ENCODE results near the gene MYEOV. TPM values are rescaled to one million over a fixed set of nuclear protein-coding genes. Genes with fewer than 3 reads are reported as not detected.

The MYEOV gene
- polyA plus RNA-seq, 2 donors = 18.3 to 32.2 TPM

- no peaks in the 10 kb centered on the region for H3K36me3 ChIP-seq (ENCODE audit: control insufficient read depth in 2 of 2, insufficient read depth in 2 of 2, low read length in 1 of 2)
- H3K9me3 ChIP-seq (ENCODE audit: control insufficient read depth in 2 of 2, insufficient read depth in 1 of 2, low read depth in 1 of 2, low read length in 1 of 2) = peaks cover 0 to 3% of the 10 kb centered on the region in 2 donors
- WGBS, 2 donors = 90 to 91% methylated on average over 10 of the region's 10 CpGs
- no peaks in the 10 kb centered on the region for H3K27me3 ChIP-seq (ENCODE audit: control insufficient read depth in 1 of 2, insufficient read depth in 2 of 2, low read length in 2 of 2)
- no peak overlapping the region for H3K4me3 ChIP-seq (ENCODE audit: low read depth in 1 of 2, low read length in 2 of 2)
- no peak overlapping the region for H3K27ac ChIP-seq (ENCODE audit: low read depth in 2 of 2, low read length in 1 of 2)
- no peaks in the 10 kb centered on the region for H3K4me1 ChIP-seq (ENCODE audit: control insufficient read depth in 2 of 2, insufficient read depth in 2 of 2, low read length in 1 of 2)
These were observed 27.1 kb downstream of the MYEOV start for GRCh38 chr11:69320756-69321741.

DNA sequence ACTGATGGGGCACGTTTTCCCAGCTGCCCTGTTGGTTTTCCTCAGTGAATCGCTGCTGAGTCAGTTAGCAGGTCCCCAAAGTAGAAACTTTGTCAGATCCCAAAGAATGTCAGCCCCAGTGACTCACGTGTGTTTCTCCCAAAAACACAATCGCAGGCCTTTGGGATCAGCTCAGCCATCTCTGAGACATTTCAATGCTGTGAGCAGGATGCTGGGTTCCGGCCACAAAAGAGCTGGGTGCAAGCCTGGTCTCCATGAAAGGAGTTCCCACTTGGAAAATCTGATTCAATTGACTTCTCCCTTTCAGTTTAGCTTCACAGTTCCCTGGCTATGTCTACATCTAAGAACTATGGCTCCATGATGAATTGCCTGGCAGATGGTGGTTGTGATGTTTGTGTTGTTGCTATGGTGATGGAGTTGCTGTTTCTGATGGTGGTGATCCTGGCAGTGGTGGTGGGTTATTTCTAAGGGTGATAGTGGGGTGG is 28.0 kb downstream of the MYEOV start:
- H3K4me1 ChIP-seq (ENCODE audit: control insufficient read depth in 2 of 2, insufficient read depth in 2 of 2, low read length in 1 of 2) = no peaks in the 10 kb centered on the region
- 64 to 68% methylated on average over 5 of the region's 5 CpGs for WGBS, 2 donors
- no peak overlapping the region for H3K27ac ChIP-seq (ENCODE audit: low read depth in 2 of 2, low read length in 1 of 2)
- H3K4me3 ChIP-seq (ENCODE audit: low read depth in 1 of 2, low read length in 2 of 2) = no peak overlapping the region
- H3K36me3 ChIP-seq (ENCODE audit: control insufficient read depth in 2 of 2, insufficient read depth in 2 of 2, low read length in 1 of 2) = no peaks in the 10 kb centered on the region
- H3K9me3 ChIP-seq (ENCODE audit: control insufficient read depth in 2 of 2, insufficient read depth in 1 of 2, low read depth in 1 of 2, low read length in 1 of 2) = peaks cover 0 to 3% of the 10 kb centered on the region in 2 donors
- H3K27me3 ChIP-seq (ENCODE audit: control insufficient read depth in 1 of 2, insufficient read depth in 2 of 2, low read length in 2 of 2) = no peaks in the 10 kb centered on the region

- WGBS, 2 donors = 88 to 89% methylated on average over 8 of the region's 8 CpGs
- H3K9me3 ChIP-seq (ENCODE audit: control insufficient read depth in 2 of 2, insufficient read depth in 1 of 2, low read depth in 1 of 2, low read length in 1 of 2) = no peaks in the 10 kb centered on the region
- H3K4me1 ChIP-seq (ENCODE audit: control insufficient read depth in 2 of 2, insufficient read depth in 2 of 2, low read length in 1 of 2) = no peaks in the 10 kb centered on the region
- H3K27ac ChIP-seq (ENCODE audit: low read depth in 2 of 2, low read length in 1 of 2) = no peak overlapping the region
- no peaks in the 10 kb centered on the region for H3K27me3 ChIP-seq (ENCODE audit: control insufficient read depth in 1 of 2, insufficient read depth in 2 of 2, low read length in 2 of 2)
- no peaks in the 10 kb centered on the region for H3K36me3 ChIP-seq (ENCODE audit: control insufficient read depth in 2 of 2, insufficient read depth in 2 of 2, low read length in 1 of 2)
- H3K4me3 ChIP-seq (ENCODE audit: low read depth in 1 of 2, low read length in 2 of 2) = no peak overlapping the region
These were observed 31.5 kb downstream of the MYEOV start for GRCh38 chr11:69325446-69325845.

GRCh38 chr11:69326622-69327219 is 32.8 kb downstream of the MYEOV start:
- Histone ChIP-seq H3K9me3 (ENCODE audit: control insufficient read depth in 2 of 2, insufficient read depth in 1 of 2, low read depth in 1 of 2, low read length in 1 of 2) (no peaks in the 10 kb centered on the region), H3K36me3 (ENCODE audit: control insufficient read depth in 2 of 2, insufficient read depth in 2 of 2, low read length in 1 of 2) (no peaks in the 10 kb centered on the region), H3K4me3 (ENCODE audit: low read depth in 1 of 2, low read length in 2 of 2) (no peak overlapping the region), H3K4me1 (ENCODE audit: control insufficient read depth in 2 of 2, insufficient read depth in 2 of 2, low read length in 1 of 2) (no peaks in the 10 kb centered on the region), H3K27ac (ENCODE audit: low read depth in 2 of 2, low read length in 1 of 2) (no peak overlapping the region), H3K27me3 (ENCODE audit: control insufficient read depth in 1 of 2, insufficient read depth in 2 of 2, low read length in 2 of 2) (no peaks in the 10 kb centered on the region)
- 62 to 76% methylated on average over 7 of the region's 7 CpGs for WGBS, 2 donors

DNA sequence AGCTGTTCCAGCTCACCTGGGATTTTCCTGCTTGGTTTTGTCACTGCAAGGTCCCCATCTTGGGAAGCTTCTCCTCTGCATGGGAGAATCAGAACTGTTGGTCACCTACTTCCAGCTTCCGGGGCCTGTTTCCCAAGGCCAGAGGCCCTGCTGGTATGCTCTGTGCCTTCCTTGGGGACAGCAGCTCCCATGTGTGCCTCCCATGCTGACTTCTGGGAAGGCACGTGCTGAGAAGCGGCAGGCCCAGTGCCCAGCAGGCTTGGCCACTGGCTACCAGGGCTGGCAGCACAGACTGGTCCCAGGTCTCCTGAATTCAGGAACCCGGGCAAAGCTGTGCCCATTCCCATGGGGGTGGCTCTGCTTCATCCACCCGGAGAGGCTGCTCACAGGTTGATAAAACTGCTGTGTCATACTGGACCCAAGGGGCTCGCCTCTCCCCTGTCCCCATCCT is 33.8 kb downstream of the MYEOV start:
- no peak overlapping the region for H3K4me3 ChIP-seq (ENCODE audit: low read depth in 1 of 2, low read length in 2 of 2)
- no peaks in the 10 kb centered on the region for H3K4me1 ChIP-seq (ENCODE audit: control insufficient read depth in 2 of 2, insufficient read depth in 2 of 2, low read length in 1 of 2)
- no peaks in the 10 kb centered on the region for H3K27me3 ChIP-seq (ENCODE audit: control insufficient read depth in 1 of 2, insufficient read depth in 2 of 2, low read length in 2 of 2)
- no peak overlapping the region for H3K27ac ChIP-seq (ENCODE audit: low read depth in 2 of 2, low read length in 1 of 2)
- no peaks in the 10 kb centered on the region for H3K9me3 ChIP-seq (ENCODE audit: control insufficient read depth in 2 of 2, insufficient read depth in 1 of 2, low read depth in 1 of 2, low read length in 1 of 2)
- 94 to 96% methylated on average over 6 of the region's 6 CpGs for WGBS, 2 donors
- no peaks in the 10 kb centered on the region for H3K36me3 ChIP-seq (ENCODE audit: control insufficient read depth in 2 of 2, insufficient read depth in 2 of 2, low read length in 1 of 2)

DNA sequence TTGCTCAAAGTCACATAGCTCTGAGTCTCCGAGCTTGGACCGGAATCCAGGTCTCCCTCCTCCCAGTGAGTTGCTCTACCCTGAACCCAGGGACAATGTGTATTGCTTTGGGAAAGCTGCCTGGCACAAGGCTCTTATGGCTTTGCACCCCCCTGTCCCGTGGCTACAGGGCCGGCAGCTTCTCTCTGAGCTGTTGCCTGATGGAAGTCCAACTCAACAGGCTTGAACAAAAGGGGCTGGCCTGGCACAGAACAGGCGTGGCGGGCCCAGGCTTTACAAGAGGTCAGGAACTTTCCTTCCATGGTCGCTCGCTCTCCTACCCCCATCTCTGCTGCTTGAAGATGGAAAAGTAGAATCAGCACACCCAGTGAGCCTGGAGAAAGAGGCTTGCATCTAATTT is 34.3 kb downstream of the MYEOV start:
- Histone ChIP-seq H3K36me3 (ENCODE audit: control insufficient read depth in 2 of 2, insufficient read depth in 2 of 2, low read length in 1 of 2) (no peaks in the 10 kb centered on the region), H3K27ac (ENCODE audit: low read depth in 2 of 2, low read length in 1 of 2) (no peak overlapping the region), H3K4me3 (ENCODE audit: low read depth in 1 of 2, low read length in 2 of 2) (no peak overlapping the region), H3K4me1 (ENCODE audit: control insufficient read depth in 2 of 2, insufficient read depth in 2 of 2, low read length in 1 of 2) (no peaks in the 10 kb centered on the region), H3K9me3 (ENCODE audit: control insufficient read depth in 2 of 2, insufficient read depth in 1 of 2, low read depth in 1 of 2, low read length in 1 of 2) (no peaks in the 10 kb centered on the region), H3K27me3 (ENCODE audit: control insufficient read depth in 1 of 2, insufficient read depth in 2 of 2, low read length in 2 of 2) (no peaks in the 10 kb centered on the region)
- WGBS, 2 donors = 92 to 93% methylated on average over 8 of the region's 8 CpGs

DNA sequence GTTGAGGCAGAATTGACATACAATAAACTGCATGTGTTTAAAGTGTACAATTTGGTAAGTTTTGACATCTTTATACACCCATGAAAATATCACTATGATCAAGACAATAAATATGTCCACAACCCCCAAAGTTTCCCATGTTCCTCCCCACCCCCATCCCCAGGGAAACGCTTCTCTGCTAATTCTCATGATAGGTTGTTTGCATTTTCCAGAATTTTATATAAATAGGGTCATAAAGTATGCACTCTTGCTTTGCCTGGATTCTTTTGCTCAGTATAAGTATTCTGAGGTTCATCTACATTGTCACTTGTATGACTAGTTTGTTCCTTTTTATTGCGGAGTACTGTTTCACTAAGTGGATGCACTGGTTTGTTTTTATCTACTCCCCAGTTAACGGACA is 35.6 kb downstream of the MYEOV start:
- Histone ChIP-seq H3K4me1 (ENCODE audit: control insufficient read depth in 2 of 2, insufficient read depth in 2 of 2, low read length in 1 of 2) (no peaks in the 10 kb centered on the region), H3K27ac (ENCODE audit: low read depth in 2 of 2, low read length in 1 of 2) (no peak overlapping the region), H3K4me3 (ENCODE audit: low read depth in 1 of 2, low read length in 2 of 2) (no peak overlapping the region), H3K36me3 (ENCODE audit: control insufficient read depth in 2 of 2, insufficient read depth in 2 of 2, low read length in 1 of 2) (no peaks in the 10 kb centered on the region), H3K27me3 (ENCODE audit: control insufficient read depth in 1 of 2, insufficient read depth in 2 of 2, low read length in 2 of 2) (no peaks in the 10 kb centered on the region), H3K9me3 (ENCODE audit: control insufficient read depth in 2 of 2, insufficient read depth in 1 of 2, low read depth in 1 of 2, low read length in 1 of 2) (no peaks in the 10 kb centered on the region)
- WGBS, 2 donors = 88 to 92% methylated on average over 3 of the region's 3 CpGs

DNA sequence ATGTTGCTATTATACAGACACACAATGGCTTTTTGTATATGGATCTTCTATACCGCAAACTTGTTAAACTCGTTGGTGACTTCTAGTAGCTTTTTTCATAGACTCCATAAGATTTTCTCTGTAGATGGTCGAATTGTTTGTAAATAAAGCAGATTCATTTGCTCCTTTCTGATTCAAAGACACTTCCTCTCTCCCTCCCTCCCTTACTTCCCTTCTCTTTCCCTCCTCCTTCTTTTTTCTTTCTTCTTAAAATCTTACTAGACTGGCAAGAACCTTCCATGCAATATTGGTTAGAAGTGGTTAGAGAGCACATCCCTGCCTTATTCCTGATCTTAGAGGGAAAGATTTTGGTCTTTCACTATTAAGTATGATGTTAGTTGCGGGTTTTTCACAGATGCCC is 36.4 kb downstream of the MYEOV start:
- Histone ChIP-seq H3K27ac (ENCODE audit: low read depth in 2 of 2, low read length in 1 of 2) (no peak overlapping the region), H3K4me3 (ENCODE audit: low read depth in 1 of 2, low read length in 2 of 2) (no peak overlapping the region), H3K4me1 (ENCODE audit: control insufficient read depth in 2 of 2, insufficient read depth in 2 of 2, low read length in 1 of 2) (no peaks in the 10 kb centered on the region), H3K9me3 (ENCODE audit: control insufficient read depth in 2 of 2, insufficient read depth in 1 of 2, low read depth in 1 of 2, low read length in 1 of 2) (no peaks in the 10 kb centered on the region), H3K36me3 (ENCODE audit: control insufficient read depth in 2 of 2, insufficient read depth in 2 of 2, low read length in 1 of 2) (no peaks in the 10 kb centered on the region), H3K27me3 (ENCODE audit: control insufficient read depth in 1 of 2, insufficient read depth in 2 of 2, low read length in 2 of 2) (no peaks in the 10 kb centered on the region)
- WGBS, 2 donors = 62 to 69% methylated on average over 4 of the region's 4 CpGs

- Histone ChIP-seq H3K9me3 (ENCODE audit: control insufficient read depth in 2 of 2, insufficient read depth in 1 of 2, low read depth in 1 of 2, low read length in 1 of 2) (no peaks in the 10 kb centered on the region), H3K4me1 (ENCODE audit: control insufficient read depth in 2 of 2, insufficient read depth in 2 of 2, low read length in 1 of 2) (peaks cover 0 to 7% of the 10 kb centered on the region in 2 donors), H3K36me3 (ENCODE audit: control insufficient read depth in 2 of 2, insufficient read depth in 2 of 2, low read length in 1 of 2) (no peaks in the 10 kb centered on the region), H3K4me3 (ENCODE audit: low read depth in 1 of 2, low read length in 2 of 2) (no peak overlapping the region), H3K27ac (ENCODE audit: low read depth in 2 of 2, low read length in 1 of 2) (no peak overlapping the region), H3K27me3 (ENCODE audit: control insufficient read depth in 1 of 2, insufficient read depth in 2 of 2, low read length in 2 of 2) (no peaks in the 10 kb centered on the region)
- 88 to 93% methylated on average over 2 of the region's 2 CpGs for WGBS, 2 donors
These were observed 39.3 kb downstream of the MYEOV start for GRCh38 chr11:69333149-69333710.

Measured in esophagus (tissue), 2 donors.